Measurements from ENCODE around the gene AGFG1.

The AGFG1 gene

DNA sequence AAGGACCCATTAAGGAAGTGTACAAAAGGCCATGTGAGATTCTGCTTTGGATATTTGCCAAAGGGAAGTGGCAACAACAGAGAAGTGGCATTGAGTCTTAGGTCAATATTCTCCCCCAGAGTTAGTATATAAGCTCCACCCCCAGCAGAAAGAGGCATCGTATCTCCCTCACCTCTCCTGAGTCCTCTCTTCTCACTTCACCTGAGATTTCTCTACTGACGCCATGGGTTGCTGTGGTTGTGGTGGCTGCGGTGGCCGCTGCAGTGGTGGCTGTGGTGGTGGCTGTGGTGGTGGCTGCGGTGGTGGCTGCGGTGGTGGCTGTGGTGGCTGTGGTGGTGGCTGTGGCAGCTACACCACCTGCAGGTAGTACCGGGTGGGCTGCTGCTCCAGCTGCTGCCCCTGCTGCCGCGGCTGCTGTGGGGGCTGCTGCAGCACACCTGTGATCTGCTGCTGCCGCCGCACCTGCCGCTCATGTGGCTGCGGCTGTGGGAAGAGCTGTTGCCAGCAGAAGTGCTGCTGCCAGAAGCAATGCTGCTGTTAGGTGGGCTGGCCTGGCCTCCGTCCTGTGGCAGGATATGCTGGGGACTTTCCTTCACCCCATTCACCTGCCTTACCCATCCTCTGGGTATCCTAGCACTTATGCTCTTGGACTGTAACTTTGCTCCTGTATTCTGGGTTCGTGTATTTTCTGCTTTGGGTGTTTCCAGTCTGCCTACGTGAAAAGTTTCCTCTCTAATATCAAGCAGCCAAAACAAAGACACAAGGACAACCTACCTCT lies 136.8 kb downstream of the AGFG1 start:
- no peak for DNase-seq (ENCODE audit: low read depth in 2 of 2)

DNA sequence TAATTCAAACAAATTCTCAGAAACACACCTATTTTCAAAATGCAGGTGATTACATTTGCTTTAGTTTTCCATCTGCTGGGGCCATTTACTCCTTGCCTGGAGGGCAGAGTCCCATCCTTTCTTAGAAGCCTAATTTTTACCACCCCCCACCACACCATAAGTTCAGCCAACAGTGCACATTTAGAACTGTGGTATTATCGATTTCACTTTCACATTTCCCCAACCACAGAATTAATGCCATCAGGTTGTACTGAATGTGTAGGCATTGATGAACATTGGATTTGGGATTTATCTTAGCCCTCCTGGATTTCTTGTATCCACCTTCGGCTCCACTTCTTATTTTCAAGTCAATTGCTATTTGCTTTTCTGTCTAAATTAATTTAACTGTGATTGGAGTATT lies 138.2 kb downstream of the AGFG1 start:
- DNase-seq (ENCODE audit: low read depth in 2 of 2), result no peak

All from activated CD8-positive, alpha-beta memory T cell treated with anti-CD3 and anti-CD28 coated beads for 4 hours (primary cell).